Activated T-cell treated with anti-CD3 and anti-CD28 coated beads for 24 hours (primary cell): ENCODE data around the gene SLC1A7.

Experiments used
- DNase-seq: peaks from one replicate; pipeline ENCODE4 v3.0.0-alpha.2; 2020; ENCODE audit warnings: low read depth

SLC1A7 gene

DNA sequence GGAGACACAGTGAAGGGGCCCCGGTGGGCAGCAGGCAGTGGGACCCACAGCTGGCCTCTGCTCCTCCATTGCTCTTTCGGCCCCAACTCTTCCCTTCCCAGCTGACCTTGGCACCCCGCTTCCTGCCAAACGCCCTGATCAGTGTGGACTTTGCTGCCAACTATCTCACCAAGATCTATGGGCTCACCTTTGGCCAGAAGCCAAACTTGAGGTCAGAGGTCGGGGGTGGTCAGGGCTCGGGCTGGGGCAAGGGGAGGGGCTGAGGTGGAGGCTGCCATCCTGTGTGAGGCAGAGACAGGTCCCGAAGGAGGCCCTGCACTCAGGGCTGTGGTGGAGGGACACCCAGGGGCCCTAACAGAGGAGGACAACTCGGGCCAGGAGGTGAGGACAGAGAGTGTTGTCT lies 66.7 kb downstream of the SLC1A7 start:
- no peak for DNase-seq

DNA sequence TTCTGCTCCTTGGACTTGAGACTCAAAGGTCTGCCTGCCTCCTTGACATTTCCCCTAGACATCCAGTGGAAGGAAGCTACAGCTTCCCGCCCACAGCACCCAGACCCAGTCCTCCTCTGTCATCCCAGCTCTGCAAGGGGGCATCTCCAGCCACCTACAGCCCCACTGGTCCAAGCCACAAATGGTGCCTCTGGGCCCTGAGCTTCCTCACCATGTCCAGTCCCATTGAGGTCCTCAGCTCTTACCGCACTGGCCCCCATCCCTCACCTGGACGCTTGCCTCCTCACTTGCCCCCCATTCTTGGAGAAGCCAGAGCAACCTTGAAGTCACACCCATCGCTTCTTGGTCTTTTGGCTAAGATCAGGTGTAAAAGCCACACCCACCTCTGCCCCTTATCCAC lies 67.2 kb downstream of the SLC1A7 start:
- DNase-seq = no peak

DNA sequence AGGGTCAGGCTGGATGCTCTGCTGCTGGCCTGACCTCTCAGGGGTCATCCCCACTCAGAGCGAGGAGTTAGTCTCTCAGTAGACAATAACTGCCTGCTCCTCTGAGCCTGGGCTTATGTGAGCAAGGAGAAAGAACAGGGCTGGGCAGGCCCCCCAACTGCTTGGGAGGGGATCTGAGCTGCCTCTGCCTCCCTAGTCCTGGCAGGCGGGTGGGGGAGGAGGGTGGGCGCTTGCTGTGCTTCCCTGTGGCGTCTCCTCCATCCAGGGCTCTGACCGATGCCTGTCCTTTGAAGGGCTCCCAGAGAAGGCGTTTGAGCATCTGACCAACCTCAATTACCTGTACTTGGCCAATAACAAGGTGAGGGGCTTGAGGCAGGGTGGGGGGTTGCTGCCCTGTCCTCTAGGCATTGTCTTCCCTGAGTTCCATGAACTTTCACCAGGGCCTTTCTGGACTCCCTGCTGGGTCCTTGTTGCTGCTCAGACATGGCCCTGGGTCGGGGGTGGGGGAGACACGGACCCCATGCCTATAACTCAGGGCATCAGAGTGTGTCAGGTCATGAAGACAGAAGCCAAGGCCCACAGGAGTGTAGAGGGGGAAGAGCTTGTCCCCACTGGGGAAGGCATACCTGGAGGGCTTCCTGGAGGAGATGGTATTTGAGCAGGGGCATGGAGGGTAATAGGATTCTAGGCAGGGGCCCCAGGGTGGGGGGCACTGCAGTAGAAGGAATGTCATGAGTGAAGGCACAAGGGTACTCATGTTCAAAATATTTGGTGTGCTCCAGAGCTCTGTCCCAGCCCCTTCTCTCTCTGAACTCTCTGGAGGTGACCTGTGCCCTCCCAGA lies 67.9 kb downstream of the SLC1A7 start:
- no peak for DNase-seq

DNA sequence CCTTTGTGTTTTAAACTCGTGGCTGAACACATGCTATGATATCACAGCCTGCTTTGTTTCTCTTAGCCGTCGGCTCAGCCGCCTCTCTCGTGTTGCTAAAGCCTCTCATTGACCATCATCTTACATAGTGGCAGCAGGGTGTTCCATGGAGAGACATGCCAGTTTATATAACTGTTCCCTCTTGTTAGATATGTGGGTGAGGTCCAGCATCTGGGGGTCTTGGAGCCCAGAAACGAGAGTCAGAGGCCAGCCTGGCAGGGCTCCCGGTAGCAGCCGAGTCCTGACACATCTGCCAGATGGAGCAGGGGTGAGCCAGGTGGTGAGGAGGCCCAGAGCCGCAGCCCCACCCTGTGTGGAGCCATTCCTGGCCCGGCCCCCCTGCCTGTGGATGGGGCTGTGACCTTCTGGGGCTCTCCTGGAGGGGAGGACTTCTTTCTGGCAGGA lies 68.5 kb downstream of the SLC1A7 start:
- no peak for DNase-seq

DNA sequence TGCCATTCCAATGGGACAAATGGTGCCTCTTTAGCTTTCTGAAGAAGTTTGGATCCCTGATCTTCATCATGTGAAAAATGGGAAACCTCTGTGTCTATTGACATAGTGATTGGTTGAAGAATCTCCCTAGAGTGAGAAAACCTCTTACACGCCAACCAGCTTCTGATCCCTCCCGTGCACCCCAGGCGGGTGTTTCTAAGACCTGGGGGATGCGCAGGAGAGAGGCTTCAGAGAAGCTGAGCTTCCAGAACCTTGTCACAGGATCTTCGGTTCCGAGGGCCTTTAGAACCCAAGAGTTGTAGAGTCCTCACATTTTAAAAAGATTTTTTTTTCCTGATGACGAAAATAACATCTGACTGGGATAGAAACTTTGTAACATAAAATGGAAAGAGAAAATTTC lies 69.2 kb downstream of the SLC1A7 start:
- no peak for DNase-seq

DNA sequence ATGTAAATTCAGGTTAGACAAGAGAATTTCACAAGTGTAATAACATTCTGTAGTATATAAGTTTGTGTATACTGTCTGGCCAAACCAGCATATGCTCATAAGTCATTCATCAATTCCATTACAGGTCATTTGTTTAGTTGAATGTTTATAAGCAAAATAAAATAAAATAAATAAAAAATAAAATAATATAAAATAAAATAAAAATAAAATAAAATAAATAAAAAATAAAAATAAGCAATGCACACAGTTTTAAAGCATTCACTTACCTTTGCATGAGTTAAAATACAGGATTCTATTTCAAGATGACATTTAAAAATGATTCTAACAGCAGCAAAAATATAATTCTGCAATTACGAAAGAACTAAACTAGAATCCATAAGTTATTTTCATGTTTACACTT lies 70.5 kb downstream of the SLC1A7 start:
- DNase-seq = no peak

DNA sequence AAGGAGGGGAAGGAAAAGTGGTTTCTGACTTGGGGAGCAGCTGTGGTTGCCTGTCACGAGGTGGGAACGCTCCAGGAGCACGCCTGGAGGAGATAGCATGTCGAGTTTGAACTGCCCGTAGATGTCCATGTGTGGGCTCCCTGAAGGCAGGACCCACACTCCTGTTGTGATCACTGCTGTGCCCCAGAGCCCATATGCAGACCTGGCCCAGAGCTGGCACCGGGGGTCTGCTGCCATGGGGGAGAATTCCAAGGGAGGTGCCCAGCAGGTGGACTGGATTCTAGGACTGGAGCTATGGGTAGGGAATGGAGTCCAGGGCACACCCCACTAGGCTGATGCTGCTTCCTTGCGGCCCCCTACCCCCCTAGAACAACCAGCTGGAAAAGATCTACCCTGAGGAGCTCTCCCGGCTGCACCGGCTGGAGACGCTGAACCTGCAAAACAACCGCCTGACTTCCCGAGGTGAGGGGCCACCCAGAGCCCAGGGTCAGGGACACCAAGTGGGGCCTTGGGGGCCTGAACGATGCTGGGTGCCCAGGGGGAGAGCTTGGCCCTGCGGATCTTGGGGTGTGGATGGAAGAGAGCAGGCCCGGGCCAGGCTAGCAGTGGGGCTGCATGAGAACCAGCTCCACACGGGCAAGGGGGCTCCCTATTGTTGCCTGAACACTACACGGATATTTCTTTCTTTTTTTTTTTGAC lies 71.1 kb downstream of the SLC1A7 start:
- no peak for DNase-seq

DNA sequence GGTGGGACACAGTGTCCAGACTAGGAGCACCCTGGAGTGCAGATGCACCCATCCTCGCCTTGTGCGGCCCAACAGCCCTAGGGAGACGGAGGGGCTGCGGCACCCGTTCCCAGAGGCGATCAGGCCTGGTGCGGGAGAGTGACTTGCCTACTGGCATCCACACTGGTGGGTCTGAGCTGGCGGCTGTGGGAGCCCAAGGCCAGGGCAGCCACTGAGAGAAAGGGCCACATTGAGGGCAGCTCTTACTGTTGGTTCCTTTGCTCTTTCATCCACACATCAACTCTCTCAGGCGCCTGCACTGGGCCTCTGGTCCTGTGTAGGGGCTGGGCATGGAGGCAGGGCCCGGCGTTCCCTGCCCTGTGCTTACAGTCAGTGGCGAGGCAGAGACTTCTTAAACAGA lies 71.8 kb downstream of the SLC1A7 start:
- no peak for DNase-seq

DNA sequence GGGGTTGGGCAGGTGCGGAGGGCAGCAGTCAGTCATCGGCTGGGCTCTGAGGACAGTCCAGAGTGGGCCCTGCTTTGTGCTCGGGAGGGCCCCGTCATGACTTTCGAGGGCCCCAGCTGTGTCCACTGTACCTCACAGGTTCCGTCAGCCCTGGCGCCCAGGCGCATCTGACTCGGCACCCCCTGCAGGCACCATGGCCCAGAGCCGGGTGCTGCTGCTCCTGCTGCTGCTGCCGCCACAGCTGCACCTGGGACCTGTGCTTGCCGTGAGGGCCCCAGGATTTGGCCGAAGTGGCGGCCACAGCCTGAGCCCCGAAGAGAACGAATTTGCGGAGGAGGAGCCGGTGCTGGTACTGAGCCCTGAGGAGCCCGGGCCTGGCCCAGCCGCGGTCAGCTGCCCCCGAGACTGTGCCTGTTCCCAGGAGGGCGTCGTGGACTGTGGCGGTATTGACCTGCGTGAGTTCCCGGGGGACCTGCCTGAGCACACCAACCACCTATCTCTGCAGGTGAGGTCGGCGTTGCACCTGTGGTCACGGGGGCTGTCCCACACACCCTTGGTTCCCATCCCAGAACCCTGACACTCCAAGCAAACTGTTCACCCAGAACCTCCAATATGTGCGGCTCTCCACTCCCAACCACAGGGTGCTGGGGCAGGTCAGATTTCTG lies 72.6 kb downstream of the SLC1A7 start:
- DNase-seq = no peak

DNA sequence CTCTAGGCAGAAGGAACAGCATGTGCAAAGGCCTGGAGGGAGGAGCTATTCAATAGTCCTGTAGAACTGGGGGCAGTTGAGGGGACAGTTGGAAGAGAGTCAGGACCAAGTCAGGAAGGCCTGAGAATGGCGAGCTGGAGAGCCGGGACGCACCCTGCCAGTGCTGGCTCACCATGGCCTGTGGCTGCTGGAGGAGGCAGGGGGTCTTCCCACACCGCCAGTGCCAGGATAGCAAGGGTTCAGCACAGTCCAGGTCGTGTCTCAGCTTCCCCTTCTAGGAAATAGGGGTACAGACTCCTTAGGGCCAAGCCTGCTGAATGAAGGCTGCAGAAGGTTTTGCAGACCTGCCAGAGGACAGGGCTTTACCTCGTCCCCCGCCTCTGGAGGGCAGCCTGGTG lies 73.2 kb downstream of the SLC1A7 start:
- DNase-seq = no peak

DNA sequence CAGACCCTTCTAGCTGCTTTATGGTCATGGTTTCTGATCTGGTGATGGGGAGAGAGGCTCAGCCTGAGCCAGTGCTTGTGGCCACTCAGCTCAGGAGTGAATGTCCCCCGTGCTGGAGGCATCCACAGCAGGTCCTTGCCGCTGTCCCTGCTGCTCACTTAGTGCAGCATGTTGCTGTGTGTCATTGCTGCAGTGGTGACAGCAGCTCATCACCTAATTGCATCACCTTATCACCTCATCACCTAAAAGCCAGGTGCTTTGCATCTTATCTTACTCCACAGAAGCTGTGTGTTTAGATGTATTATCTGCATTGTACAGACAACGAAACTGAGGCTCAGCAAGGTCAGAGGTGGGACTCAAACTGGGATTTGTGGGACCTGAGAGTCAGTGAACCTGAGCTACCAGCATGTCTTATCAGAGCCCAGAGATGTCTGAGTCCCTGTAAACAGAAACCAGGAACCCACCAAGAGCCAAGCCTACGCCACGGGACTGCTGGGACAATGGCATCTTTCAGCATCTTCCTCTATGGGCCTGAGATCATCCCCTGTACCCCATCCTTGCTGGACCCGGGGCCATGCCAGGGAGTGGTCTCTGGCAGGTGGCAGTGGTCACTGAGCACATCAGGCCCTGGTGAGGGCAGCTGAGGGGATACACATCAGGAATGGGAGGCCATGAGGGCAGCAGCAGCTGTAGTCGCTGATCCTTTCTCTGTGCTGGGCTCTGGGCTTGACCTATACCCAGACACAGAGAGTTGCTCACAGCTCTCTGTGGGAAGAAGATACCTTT lies 73.9 kb downstream of the SLC1A7 start:
- DNase-seq = no peak

DNA sequence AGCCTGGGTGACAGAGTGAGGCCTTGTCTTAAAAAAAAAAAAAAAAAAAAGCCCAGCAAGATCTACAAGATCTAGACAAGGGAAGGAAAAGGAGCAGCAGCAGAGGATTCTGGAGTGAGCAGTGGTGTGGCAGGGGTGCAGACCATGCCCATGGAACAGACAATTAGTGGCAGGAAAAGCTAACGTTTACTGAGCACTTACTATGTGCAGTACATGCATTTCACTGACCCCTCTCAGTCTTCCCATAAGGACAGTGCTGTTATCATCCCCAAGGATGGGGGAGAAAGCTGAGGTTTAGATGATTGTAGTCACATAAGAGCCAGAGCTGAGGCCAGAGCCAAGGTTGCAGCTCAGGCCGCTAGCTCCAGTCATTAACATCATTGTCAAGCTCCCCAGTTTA lies 74.6 kb downstream of the SLC1A7 start:
- no peak for DNase-seq

DNA sequence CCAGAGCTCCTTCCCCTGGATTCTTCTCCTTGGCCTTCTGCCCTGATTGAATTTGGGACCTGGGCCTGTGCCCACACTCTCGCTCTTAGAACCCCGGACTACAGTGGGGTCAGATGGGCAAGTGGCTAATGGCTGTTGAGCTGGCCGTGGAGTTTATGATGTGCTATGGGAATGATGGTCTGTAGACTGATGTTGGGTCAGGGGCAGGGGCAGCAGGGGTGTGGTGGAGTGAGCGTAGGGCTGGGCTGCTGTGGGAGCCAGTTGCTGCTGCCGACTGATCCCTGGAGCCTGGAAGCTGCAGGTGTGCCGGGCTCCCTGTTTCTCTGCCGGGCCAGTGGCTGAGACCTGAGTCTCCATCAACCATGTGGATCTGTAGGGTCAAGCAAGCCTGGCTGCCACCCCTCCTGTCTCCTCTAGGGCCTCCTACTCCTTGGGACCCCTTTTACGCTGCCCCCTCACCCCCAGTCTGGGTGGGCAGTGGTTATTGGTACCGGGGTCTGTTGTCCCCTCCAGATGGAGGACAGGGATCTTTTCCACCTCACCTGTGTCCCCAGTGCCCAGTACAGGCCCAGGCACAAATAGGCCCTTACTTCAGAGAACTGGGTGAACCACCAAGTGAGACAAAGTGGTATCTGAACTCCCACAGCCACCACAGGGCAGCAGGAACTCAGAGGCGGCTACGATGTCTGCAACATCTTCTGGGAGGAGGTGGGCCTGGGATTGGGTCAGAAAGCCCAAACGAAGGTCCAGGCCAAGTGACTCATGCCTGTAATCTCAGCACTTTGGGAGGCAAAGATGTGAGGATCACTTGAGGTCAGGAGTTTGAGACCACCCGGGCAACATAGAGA lies 75.3 kb downstream of the SLC1A7 start:
- DNase-seq = no peak

DNA sequence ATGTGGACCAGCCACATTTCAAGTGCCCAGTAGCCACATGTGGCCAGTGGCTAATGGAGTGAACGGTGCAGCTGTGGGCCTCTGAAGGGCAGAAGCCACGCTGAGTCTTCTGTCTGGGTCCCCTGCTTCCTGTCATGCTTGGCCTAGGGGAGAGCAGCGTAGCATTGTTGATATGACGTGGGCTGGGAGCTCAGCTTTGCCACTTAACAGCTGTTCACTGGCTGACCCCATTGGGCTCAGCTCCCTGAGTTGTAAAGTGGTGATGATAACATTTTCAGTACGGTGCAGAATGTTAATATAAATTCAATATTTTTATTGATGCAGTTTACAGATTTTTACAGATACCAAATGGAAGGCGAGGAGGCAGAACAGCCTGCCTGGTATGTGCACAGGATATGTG lies 76.0 kb downstream of the SLC1A7 start:
- no peak for DNase-seq

DNA sequence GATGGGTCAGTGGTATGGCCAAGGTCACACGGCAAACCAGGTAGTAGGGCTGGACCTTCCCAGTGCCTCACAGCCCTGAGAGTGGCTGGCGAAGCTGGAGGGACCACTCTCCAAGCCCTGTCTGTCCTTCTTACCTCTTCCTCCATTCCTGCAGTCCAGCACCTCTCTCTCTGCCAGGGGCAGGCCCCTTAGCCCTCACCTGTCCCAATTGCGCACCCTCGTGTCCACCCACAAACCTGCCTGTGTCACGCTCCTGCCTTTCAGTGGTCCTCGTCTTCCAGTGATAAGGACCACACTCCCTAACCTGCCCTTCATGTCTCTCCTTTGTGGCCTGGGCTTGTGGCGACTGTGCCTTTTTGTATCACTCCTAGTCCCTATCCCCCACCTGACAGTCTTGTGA lies 77.0 kb downstream of the SLC1A7 start:
- no peak for DNase-seq

DNA sequence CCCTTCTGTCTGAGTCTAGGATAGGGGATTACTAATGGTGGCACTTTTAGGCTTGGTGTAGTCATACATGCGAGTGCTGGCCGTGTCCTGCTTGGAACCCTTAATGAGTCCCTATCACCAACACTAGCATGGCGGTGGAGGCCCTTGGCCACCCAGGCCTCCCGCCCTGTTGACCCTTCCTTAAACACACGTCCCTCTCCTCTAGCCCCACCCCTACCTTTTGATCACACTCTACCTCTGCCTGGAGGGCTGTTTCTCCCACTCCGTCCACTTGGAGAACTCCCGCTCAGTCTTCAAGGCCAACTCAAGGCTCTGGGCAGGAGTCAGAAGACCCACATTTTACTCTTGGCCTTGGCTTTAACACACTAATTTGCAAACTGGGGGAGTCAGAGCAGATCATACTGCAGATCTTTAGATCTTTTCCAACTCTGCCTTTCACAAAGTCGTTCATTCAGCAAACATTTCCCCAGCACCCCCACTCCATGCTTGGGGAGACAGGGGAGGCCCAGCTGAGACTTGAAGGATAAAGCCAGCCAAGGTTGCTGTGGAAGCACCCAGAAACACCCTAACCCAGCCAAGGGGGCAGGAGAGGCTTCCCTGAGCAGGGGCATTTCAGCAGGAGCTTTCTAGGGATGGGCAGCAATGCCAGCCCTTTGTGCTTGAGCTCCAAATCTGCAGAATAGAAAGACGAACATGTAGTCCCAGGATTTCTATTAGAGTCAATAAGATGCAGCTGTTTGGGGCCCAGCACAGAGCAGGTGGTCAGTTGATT lies 78.5 kb downstream of the SLC1A7 start:
- no peak for DNase-seq

DNA sequence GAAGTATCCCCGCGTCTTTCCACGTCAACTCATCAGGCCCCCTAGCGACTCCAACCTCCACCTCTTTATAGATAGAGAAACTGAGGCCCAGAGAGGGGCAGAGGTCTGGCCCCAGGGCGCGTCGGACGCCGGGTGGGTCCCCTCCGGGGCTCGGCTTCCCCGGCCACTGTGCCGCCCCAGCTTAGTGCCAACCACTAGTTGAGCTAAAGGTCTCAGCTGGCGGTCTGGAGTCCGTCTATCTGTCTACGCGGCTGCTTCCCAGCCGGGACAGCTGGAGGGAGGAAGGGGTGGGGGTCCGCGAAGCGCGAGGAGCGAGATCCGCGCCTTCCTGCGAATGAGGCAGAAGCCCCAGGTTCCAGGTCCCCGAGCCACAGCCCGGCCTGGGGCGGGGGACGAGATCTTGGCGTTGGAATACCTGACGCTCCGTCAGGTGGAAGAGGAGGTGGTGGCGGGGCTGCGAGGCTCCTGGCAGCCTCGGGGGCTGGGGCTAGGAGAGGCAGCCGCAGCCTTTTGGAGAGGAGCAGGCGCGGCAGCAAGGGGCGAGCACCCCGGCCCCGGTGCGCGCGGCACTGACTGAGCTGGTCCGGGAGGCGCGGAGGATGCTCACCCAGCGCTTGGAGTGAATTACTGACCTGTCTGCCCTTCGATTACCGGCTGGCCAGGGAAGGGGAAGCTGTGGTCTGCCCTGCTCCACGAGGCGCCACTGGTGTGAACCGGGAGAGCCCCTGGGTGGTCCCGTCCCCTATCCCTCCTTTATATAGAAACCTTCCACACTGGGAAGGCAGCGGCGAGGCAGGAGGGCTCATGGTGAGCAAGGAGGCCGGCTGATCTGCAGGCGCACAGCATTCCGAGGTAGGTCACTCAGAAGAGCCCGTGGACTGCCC lies 79.5 kb downstream of the SLC1A7 start:
- no peak for DNase-seq

DNA sequence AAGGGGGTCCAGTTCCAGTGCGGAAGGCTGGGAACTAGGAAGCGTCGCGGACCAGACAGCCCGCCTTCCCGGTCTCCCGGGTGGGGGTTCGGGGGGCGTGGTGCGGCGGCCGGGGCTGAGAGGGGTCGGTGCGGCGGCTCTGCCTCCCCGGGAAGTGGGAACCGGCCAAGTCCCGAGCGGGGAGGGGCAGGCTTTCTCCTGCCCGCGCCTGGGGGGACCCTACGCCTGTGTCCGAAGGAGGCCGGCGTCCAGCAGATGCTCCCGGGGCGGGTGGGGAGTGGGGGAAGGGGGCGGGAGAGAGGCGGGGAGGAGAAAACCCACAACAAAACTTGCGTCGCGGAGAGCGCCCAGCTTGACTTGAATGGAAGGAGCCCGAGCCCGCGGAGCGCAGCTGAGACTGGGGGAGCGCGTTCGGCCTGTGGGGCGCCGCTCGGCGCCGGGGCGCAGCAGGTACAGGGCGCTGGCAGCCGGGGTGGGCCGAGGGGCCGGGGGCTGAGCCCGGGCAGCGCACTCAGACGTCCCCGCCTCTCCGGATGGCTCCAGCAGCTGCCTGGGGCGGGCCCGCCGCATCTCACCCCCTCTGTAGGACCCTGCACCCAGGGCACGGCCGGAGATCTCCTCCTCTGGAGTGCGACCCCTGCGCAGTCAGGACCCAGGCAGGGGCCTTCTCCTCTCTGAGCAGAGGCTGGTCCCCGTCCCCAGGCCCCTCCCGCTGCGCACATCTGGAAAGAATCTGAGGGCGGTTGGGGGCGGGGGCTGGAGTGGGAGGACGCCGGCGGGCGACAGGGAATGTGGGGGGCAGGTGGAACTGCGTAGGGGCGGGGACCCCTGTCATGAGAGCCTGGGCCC lies 80.4 kb downstream of the SLC1A7 start, which contains the start of gene PODN:
TSS of gene PODN (plus strand) at position 355 of the 849 bp plus-strand sequence. CDS start 7,643 bp downstream, outside the sequence.
- no peak for DNase-seq
